HTR-8/SVneo (cell line): ENCODE results near the gene NOTCH2.

Source experiments
- DNase-seq: peaks from one replicate; pipeline ENCODE4 v3.0.0; 2011; ENCODE audit warnings: low spot score, mixed read lengths; ENCODE audit not compliant: insufficient read length
- FAIRE-seq: peaks from 2 replicates; lab custom pipeline; 2011; peaks lifted over from hg19 to GRCh38; lab: Jason Lieb, UNC

NOTCH2 gene

DNA sequence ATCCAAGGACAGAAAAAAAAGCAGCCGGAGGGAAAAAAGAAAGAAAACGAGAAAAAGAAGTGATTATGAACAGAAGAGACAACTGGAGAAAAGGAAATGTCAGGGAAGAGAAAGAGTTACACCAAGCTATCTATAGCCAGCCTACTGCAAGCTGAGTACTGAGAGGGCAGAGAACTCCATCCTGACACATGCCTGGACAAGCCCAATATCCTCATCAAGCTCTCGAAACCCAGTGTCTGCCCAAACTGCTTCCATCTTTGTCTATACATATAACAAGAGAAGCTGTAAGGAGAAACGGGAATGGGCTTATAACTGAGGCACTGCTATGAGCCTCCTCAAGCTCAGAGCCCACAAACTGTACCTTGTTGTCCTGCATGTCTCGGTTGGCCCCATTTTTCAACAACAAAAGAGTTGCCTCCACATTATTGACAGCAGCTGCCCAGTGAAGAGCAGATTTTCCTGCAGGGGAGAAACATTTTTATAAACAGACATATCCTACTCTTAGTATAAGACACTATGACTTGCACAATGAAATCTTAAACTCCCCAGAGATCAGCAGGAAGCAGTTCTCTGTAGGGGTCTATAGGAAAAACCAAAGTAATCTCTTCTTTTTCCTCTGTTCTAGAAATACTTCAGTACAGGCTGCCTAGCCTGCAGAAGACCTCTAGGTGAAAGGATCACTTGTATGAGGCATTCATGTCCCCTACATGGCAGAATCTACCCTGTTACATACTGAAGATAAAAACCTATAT lies 152.0 kb downstream of the NOTCH2 start:
- FAIRE-seq (no peak), DNase-seq (no peak)

DNA sequence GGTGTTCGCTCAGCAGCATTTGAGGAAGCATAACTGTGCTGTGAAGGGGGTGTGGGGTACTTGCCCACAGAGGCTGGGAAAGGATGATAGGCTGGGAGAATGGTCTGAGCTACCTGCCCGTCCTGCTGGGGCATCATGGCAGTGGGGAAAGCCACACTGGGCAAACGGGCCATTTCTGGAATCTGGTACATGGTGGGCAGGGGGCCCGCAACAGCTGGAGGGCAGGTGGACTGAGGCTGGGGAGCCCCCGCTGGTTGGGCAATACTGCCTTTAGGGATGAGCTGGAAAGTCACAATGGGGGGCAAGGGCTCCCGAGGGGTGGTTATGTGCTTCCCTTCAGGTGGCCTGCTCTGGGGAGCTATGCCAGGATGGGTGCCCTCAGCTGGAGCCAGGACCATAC lies 153.9 kb downstream of the NOTCH2 start:
- no peak for DNase-seq
- FAIRE-seq: no peak

GRCh38 chr1:119914071-119914470 lies 155.4 kb downstream of the NOTCH2 start:
- FAIRE-seq: no peak
- no peak for DNase-seq

DNA sequence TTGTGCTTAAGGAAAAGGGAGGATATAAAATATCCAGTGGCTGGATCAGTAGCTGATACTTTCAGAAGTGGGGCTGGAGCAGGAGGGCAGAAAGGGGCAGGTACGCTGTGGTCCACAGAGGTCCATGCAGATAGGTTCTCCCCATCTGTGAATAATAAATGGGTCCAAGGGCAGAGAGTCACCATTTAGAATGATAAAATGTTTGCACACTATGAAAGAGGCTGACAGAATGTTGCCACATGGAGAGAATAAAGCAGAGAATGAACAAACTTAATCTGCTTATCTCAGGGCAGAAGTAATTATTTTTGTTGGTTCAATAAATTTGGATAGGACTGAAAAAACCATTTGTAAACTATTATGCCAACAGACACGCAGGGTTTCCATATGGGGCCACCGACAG lies 156.5 kb downstream of the NOTCH2 start:
- FAIRE-seq (no peak), DNase-seq (no peak)

DNA sequence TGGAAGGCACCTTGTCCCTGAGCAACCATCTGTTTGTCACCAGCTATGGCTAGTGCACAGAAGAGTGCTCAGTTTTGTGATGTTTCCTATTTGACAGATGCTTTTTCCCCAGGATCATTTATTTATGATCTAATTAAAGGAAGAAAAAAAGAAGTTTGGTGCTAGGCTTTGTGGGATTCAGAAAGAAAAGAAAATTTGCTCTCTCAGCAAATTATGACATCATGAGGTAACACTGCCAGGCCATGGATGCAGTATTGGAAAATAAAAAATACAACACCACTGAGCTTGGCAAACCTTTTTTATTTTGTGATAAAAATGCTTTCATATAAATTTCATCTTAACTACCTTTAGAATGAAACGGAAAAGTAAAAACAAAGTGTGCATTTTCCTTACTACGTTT lies 157.7 kb downstream of the NOTCH2 start:
- FAIRE-seq: no peak

DNA sequence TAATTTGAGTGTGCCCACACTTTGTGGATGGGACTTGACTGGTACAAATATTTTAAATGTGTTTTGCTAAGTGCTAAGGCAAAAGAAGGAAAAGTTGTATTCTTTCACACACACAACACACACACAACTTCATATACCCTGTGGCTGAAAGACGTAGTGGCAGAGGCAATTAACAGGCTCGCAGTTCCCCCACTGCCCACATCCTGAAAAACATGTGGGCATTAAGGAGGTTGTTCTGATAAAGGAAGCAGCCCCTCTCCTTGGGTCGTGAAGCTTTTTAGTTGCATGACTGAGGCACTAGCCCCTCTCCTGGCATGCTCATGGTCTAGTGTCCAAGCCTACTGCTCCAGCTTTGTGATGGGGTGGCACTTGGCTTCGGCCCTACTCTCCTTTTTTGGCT lies 158.8 kb downstream of the NOTCH2 start:
- DNase-seq: no peak
- FAIRE-seq: no peak

More for the DNA sequence above, 157.7 kb downstream of the NOTCH2 start:
- no peak for DNase-seq

- DNase-seq (no peak), FAIRE-seq (no peak)
Observed at GRCh38 chr1:119909890-119910596, 159.4 kb downstream of the NOTCH2 start.

GRCh38 chr1:119908661-119909060 lies 160.8 kb downstream of the NOTCH2 start:
- FAIRE-seq: no peak
- DNase-seq: no peak

GRCh38 chr1:119906927-119907652 lies 162.4 kb downstream of the NOTCH2 start:
- FAIRE-seq (no peak), DNase-seq (no peak)

DNA sequence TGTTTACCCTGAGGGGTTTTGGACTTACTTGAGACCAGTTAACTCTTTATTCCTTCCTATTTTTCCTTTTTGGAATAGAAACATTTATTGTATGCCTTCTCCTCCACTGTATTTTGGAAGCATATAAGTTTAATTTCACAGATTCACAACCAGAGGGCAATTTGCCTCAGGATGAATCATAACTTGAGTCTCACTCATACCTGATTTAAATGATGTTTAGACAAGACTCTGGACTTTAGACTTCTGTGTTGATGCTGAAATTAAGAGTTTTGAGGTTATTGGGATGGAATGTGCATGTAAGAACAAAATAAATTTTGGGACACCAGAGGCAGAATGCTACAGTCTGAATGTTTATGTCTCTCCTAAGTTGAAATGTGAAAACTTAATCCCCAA lies 166.0 kb downstream of the NOTCH2 start:
- FAIRE-seq (no peak), DNase-seq (no peak)

GRCh38 chr1:119902775-119903442 lies 166.6 kb downstream of the NOTCH2 start:
- no peak for FAIRE-seq
- DNase-seq: no peak

DNA sequence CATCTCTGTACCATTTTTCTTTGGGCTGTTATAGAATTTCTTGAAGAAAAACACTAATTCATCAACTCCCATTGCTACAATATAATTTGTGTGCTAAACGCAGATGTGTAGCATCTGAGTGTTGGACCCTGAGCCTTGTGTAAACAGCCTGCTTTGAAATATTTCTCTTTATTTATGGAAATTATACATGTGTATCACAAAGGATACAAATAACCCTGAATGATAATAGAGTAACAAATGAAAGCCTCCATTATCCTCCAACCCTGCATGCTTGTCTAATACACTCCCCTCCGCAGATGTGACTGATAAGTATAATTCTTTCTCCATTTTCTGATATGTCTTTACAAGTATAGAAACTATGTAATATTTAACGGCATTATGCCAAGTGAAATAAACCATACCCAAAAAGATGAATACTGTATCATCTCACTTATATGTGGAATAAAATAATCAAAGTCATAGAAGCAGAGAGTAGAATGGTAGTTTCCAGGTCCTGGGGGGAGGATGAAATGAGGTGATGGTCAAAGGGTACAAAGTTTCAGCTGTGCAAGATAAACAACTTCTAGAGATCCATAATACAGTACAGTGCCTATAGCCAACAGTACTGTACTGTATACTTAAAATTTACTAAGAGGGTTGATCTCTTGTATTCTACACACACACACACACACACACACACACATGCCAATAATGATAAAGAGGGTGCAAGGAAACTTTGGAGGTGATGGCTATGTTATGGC lies 170.3 kb downstream of the NOTCH2 start:
- no peak for FAIRE-seq
- no peak for DNase-seq

- no peak for FAIRE-seq
- no peak for DNase-seq
Observed at GRCh38 chr1:119898530-119898929, 170.9 kb downstream of the NOTCH2 start.

DNA sequence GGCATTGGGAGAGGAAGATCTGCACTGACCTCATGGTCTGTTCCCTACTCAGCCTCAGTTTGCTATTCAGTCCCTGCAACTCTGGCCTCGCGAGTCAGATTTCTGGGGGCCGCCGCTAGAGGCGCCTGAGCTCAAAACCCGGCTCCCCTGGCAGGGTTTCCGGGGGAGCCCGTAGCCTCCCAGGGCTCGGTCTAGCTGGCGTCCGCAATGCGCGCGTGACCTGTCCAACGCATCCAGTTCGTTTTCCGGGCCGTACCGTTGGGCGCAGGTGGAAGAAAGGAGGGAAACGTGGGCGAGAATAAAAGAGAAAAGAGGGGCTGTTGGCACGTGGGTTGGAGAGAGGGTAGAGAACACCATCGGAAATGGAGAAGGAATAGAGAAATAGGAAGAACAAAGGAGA lies 173.2 kb downstream of the NOTCH2 start, which contains the start of gene ADAM30:
Gene ADAM30, minus strand, starts transcription at position 213 of the 400 bp plus-strand sequence. Its CDS starts 179 bp downstream, at position 34.
- no peak for FAIRE-seq

GRCh38 chr1:119895102-119895501 lies 174.4 kb downstream of the NOTCH2 start:
- DNase-seq (no peak), FAIRE-seq (no peak)

More for the DNA sequence above, 173.2 kb downstream of the NOTCH2 start, which contains the start of gene ADAM30:
- DNase-seq: no peak

DNA sequence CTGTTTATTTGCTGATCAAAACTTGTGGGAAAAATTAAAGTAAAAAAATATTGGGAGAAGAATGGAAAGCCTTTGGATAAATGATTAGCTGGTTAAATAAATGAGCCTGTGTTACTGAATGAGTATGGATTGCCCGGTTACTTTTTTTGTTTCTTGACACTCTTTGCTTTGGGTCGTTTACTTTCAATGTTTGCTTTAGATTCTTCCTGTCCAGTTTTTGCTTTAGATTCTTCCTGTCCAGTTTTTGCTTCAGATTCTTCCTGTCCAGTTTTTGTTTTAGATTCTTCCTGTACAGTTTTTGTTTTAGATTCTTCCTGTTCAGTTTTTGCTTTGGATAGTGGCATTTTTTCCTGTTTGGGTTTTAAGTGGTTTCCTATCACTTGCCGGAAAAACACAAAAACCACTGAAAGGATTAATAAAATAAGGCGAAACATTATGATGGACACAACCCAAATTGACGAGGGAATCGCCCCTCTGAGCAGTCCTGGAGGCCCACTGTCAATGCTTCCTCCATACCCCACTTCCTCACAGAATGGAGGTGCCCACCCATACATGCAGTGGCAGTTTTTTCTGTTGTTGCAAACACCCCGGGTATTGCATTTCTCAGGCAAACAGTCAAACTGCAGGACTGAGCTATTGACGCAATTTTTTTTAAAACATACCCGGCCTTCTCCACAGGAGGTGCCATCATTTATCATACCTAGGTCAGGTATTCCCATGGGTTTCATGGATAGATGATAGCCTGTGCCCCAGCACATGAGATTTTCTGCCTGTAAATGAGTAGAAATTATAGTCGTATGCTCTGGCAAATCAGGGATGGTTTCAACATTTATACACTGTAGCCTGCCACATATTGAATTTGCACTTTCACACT lies 175.4 kb downstream of the NOTCH2 start:
- no peak for DNase-seq
- FAIRE-seq: no peak

DNA sequence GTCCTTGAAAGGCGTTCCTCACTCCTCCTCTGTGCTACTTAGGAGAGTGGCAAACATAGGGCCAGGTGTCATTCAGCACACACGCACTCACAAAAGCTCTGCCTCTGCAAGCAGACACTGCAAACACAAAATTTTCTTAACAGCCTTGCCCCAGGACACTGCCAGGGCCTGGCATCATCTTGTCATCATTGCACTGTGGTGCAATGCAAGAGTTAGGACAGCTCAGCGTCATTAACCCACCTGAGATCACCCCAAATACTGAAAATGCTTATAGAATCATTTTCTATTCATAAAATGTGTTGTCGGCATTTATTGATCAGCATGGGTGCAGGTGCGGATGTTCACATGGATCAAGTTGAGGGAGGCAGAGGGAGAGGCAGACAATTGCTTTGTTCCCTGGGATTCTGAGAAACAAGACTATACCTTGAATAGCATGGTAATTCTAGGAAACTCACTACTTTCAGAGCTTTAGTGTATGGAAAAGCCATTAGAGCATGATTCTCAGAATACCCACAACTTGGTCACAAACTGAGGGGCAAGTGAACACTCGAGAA lies 176.1 kb downstream of the NOTCH2 start:
- no peak for DNase-seq
- no peak for FAIRE-seq

GRCh38 chr1:119891386-119891785 lies 178.1 kb downstream of the NOTCH2 start:
- no peak for DNase-seq
- no peak for FAIRE-seq
